ENCODE measurements around the gene DSP.

DNA sequence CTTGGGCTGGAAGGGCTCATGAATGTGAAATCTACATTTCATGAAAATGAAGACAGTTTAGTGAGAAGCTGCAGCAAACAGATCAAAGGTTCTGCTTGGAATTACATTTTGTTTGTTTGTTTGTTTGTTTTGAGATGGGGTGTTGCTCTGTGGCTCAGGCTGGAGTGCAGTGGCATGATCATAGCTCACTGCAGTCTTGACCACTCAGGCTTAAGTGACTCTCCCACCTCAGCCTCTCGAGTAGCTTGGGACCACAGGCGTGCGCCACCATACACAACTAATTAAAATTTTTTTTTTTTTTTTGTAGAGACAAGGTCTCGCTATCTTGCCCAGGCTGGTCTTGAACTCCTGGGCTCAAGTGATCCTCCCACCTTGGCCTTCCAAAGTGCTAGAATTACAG, 5.8 kb downstream of the DSP start:
- TF ChIP-seq, protein P1, sequence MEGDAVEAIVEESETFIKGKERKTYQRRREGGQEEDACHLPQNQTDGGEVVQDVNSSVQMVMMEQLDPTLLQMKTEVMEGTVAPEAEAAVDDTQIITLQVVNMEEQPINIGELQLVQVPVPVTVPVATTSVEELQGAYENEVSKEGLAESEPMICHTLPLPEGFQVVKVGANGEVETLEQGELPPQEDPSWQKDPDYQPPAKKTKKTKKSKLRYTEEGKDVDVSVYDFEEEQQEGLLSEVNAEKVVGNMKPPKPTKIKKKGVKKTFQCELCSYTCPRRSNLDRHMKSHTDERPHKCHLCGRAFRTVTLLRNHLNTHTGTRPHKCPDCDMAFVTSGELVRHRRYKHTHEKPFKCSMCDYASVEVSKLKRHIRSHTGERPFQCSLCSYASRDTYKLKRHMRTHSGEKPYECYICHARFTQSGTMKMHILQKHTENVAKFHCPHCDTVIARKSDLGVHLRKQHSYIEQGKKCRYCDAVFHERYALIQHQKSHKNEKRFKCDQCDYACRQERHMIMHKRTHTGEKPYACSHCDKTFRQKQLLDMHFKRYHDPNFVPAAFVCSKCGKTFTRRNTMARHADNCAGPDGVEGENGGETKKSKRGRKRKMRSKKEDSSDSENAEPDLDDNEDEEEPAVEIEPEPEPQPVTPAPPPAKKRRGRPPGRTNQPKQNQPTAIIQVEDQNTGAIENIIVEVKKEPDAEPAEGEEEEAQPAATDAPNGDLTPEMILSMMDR (conservative IDR thresholded peaks at IDR 0.05): no peak
- no peak for TF ChIP-seq ZFX (IDR thresholded peaks at IDR 0.05)
